IMR-90 (cell line): ENCODE results near the gene NCS1. TPM values are rescaled to one million over a fixed set of nuclear protein-coding genes. Genes with fewer than 3 reads are reported as not detected.

ENCODE experiments used
- ATAC-seq: fragments of 200-7000 bp; cut with Tn5 transposase; 2 replicates; pipeline ENCODE4 v1.9.1; 2020; ENCODE audit warnings: low read depth, mild to moderate bottlenecking, moderate library complexity
- BruUV-seq: library from RNA; stranded (reverse); fragments of 400-500 nt; replicated peaks from 2 replicates; lab custom pipeline; 2021; lab: Mats Ljungman, UMichigan
- CTCF ChIA-PET: fragments of 300-600 bp; formaldehyde crosslinking; extraction: SDS; loops from one replicate; lab custom pipeline; 2021; ENCODE audit warnings: antibody characterized with exemption; lab: Yijun Ruan, JAX
- POLR2A ChIA-PET: fragments of 300-600 bp; sonication (Branson Sonifier 250); formaldehyde crosslinking; loops from one replicate; lab custom pipeline; 2022; ENCODE audit warnings: antibody characterized with exemption; ENCODE audit not compliant: unreplicated experiment; lab: Charles Lee
- DNase-seq: peaks from one replicate; pipeline ENCODE4 v3.0.0; 2013
- H2AFZ ChIP-seq: replicated peaks from 2 replicates; pipeline ENCODE3; 2013; ENCODE audit warnings: low read length, mild to moderate bottlenecking; ENCODE audit not compliant: poor library complexity
- H2AK5ac ChIP-seq: 2 replicates; pipeline ENCODE4 v1.6.1; 2013; ENCODE audit warnings: low read depth, low read length, inconsistent platforms
- H2AK9ac ChIP-seq: replicated peaks from 2 replicates; pipeline ENCODE3; 2013; ENCODE audit warnings: mild to moderate bottlenecking, low read depth, low read length, moderate library complexity; ENCODE audit not compliant: poor library complexity
- H2BK120ac ChIP-seq: 2 replicates; pipeline ENCODE4 v1.6.1; 2013; ENCODE audit warnings: low read depth, low read length, inconsistent platforms
- H2BK15ac ChIP-seq: 3 replicates; pipeline ENCODE4 v1.6.1; 2013; ENCODE audit warnings: low read depth, low read length, inconsistent platforms
- H2BK20ac ChIP-seq: 2 replicates; pipeline ENCODE4 v1.6.1; 2013; ENCODE audit warnings: low read depth, mild to moderate bottlenecking, inconsistent platforms, low read length, moderate library complexity
- H2BK5ac ChIP-seq: 2 replicates; pipeline ENCODE4 v1.6.1; 2013; ENCODE audit warnings: mild to moderate bottlenecking, low read depth, low read length, inconsistent platforms; ENCODE audit not compliant: poor library complexity, severe bottlenecking
- H3K14ac ChIP-seq: replicated peaks from 2 replicates; pipeline ENCODE4 v1.6.1; 2013; ENCODE audit warnings: low read depth, low read length, inconsistent platforms
- H3K18ac ChIP-seq: 2 replicates; pipeline ENCODE4 v1.6.1; 2013; ENCODE audit warnings: low read depth, low read length, control low read depth
- H3K23ac ChIP-seq: 2 replicates; pipeline ENCODE4 v1.6.1; 2013; ENCODE audit warnings: low read depth, low read length, inconsistent platforms
- H3K27ac ChIP-seq: 2 replicates; pipeline ENCODE4 v1.5.1; 2013; ENCODE audit warnings: mild to moderate bottlenecking, control low read depth, low read length; ENCODE audit not compliant: insufficient read depth
- H3K27me3 ChIP-seq: 2 replicates; pipeline ENCODE4 v1.6.1; 2013; ENCODE audit warnings: low read length; ENCODE audit not compliant: control insufficient read depth, insufficient read depth
- H3K36me3 ChIP-seq: 2 replicates; pipeline ENCODE4 v1.6.1; 2013; ENCODE audit warnings: low read length, mixed read lengths; ENCODE audit not compliant: control insufficient read depth, insufficient read depth
- H3K4ac ChIP-seq: 2 replicates; pipeline ENCODE4 v1.6.1; 2013; ENCODE audit warnings: low read depth, low read length, inconsistent platforms
- H3K4me1 ChIP-seq: 2 replicates; pipeline ENCODE4 v1.6.1; 2013; ENCODE audit warnings: low read length, mixed read lengths; ENCODE audit not compliant: control insufficient read depth, insufficient read depth
- H3K4me2 ChIP-seq: 2 replicates; pipeline ENCODE4 v1.6.1; 2013; ENCODE audit warnings: low read depth, mild to moderate bottlenecking, control low read depth, low read length, moderate library complexity
- H3K4me3 ChIP-seq: 2 replicates; pipeline ENCODE4 v1.5.1; 2013; ENCODE audit warnings: low read depth, mild to moderate bottlenecking, control low read depth, low read length, moderate library complexity; ENCODE audit not compliant: insufficient read depth
- H3K56ac ChIP-seq: 2 replicates; pipeline ENCODE4 v1.6.1; 2013; ENCODE audit warnings: low read length, inconsistent platforms; ENCODE audit not compliant: insufficient read depth; ENCODE audit errors: extremely low read depth
- H3K79me1 ChIP-seq, 2 experiments: 2 replicates each; pipeline ENCODE4 v1.6.1; 2013; ENCODE audit warnings: low read length in 2 of 2, inconsistent platforms in 1 of 2, low read depth in 1 of 2
- H3K9ac ChIP-seq: 2 replicates; pipeline ENCODE4 v1.6.1; 2013; ENCODE audit warnings: low read depth, low read length, control low read depth
- H3K9me1 ChIP-seq: 2 replicates; pipeline ENCODE4 v1.6.1; 2013; ENCODE audit warnings: low read length, inconsistent platforms; ENCODE audit not compliant: insufficient read depth
- H3K9me3 ChIP-seq: 2 replicates; pipeline ENCODE4 v1.6.1; 2013; ENCODE audit warnings: low read length; ENCODE audit not compliant: control insufficient read depth, insufficient read depth
- H4K20me1 ChIP-seq: 2 replicates; pipeline ENCODE4 v1.6.1; 2013; ENCODE audit warnings: low read length, inconsistent platforms; ENCODE audit not compliant: insufficient read depth
- H4K5ac ChIP-seq: 2 replicates; pipeline ENCODE4 v1.6.1; 2013; ENCODE audit warnings: mild to moderate bottlenecking, low read depth, low read length, control low read depth
- H4K8ac ChIP-seq, 2 experiments: 2 replicates each; pipeline ENCODE4 v1.6.1; 2013; ENCODE audit warnings: low read depth in 2 of 2, low read length in 2 of 2, control low read depth in 1 of 2, inconsistent platforms in 1 of 2
- H4K91ac ChIP-seq: 2 replicates; pipeline ENCODE4 v1.6.1; 2013; ENCODE audit warnings: low read depth, low read length, inconsistent platforms; ENCODE audit not compliant: insufficient read depth
- BHLHE40 ChIP-seq: fragments of 150-350 bp; IDR thresholded peaks from 2 replicates; pipeline ENCODE4 v1.6.1; 2016; ENCODE audit warnings: mild to moderate bottlenecking, low read depth, low read length
- CEBPB ChIP-seq: IDR thresholded peaks from 2 replicates; pipeline ENCODE4 v1.6.1; 2012; ENCODE audit warnings: low read depth, low read length, improper control_type of control experiment
- CHD1 ChIP-seq: IDR thresholded peaks from 2 replicates; pipeline ENCODE4 v1.6.1; 2012; ENCODE audit warnings: low read depth, low read length, improper control_type of control experiment
- CTCF ChIP-seq: conservative IDR thresholded peaks from 2 replicates; pipeline ENCODE4 v1.5.1; 2012; ENCODE audit warnings: mild to moderate bottlenecking, low read depth, low read length, improper control_type of control experiment
- FOS ChIP-seq: fragments of 150-350 bp; IDR thresholded peaks from 2 replicates; pipeline ENCODE4 v1.6.1; 2016; ENCODE audit warnings: low read depth, low read length
- MAFK ChIP-seq: IDR thresholded peaks from 2 replicates; pipeline ENCODE4 v1.6.1; 2012; ENCODE audit warnings: low read depth, low read length, improper control_type of control experiment
- MAZ ChIP-seq: IDR thresholded peaks from 2 replicates; pipeline ENCODE4 v1.6.1; 2012; ENCODE audit warnings: low read depth, mild to moderate bottlenecking, low read length, improper control_type of control experiment, moderate library complexity, borderline replicate concordance
- MXI1 ChIP-seq: IDR thresholded peaks from 2 replicates; pipeline ENCODE4 v1.6.1; 2012; ENCODE audit warnings: low read depth, mild to moderate bottlenecking, low read length, moderate library complexity, borderline replicate concordance
- NFE2L2 ChIP-seq: fragments of 150-350 bp; IDR thresholded peaks from 2 replicates; pipeline ENCODE4 v1.6.1; 2016; ENCODE audit warnings: low read depth, mild to moderate bottlenecking, low read length
- POLR2A ChIP-seq: IDR thresholded peaks from 2 replicates; pipeline ENCODE4 v1.6.1; 2012; ENCODE audit warnings: mild to moderate bottlenecking, low read depth, low read length
- RAD21 ChIP-seq: IDR thresholded peaks from 2 replicates; pipeline ENCODE4 v1.6.1; 2012; ENCODE audit warnings: low read length, improper control_type of control experiment
- RFX5 ChIP-seq: IDR thresholded peaks from 2 replicates; pipeline ENCODE4 v1.8.0; 2012; ENCODE audit warnings: low read depth, mild to moderate bottlenecking, low read length, moderate library complexity
- SMC3 ChIP-seq: fragments of 150-350 bp; IDR thresholded peaks from 2 replicates; pipeline ENCODE4 v1.6.1; 2016; ENCODE audit warnings: low read depth, mild to moderate bottlenecking, antibody characterized with exemption, low read length, moderate library complexity
- WGBS, 2 experiments: methylation state at CpG; one replicate each; pipeline versions ENCODE4 v1.1.5 to v1.1.7; 2013; ENCODE audit warnings: missing lambda C conversion rate in 2 of 2; ENCODE audit not compliant: insufficient read length in 1 of 2; ENCODE audit errors: extremely low coverage in 2 of 2; 5-methylcytosine and 5-hydroxymethylcytosine counted together
- dilution Hi-C: fragments of 300-500 bp; cut with HindIII; formaldehyde crosslinking; loops from one replicate; pipeline ENCODE4 v1.14.3; 2018; ENCODE audit warnings: low sequenced_read_pairs; ENCODE audit not compliant: unreplicated experiment
- in situ Hi-C: fragments of 300-500 bp; cut with MboI; formaldehyde crosslinking; loops from 3 replicates; pipeline ENCODE4 v1.14.3; 2019; ENCODE audit warnings: low sequenced_read_pairs, inconsistent platforms, mixed read lengths
- intact Hi-C: fragments of 100-400 bp; cut with micrococcal nuclease; formaldehyde crosslinking; loops from 2 replicates; pipeline ENCODE4 v1.10.0; 2022
- polyA plus RNA-seq, 3 experiments: library from polyadenylated mRNA; depleted of rRNA; stranded (reverse); fragments of >200 nt; gene quantifications; 2 replicates each; pipeline ENCODE4 v1.2.3, GENCODE V29; 2012; ENCODE audit warnings: low replicate concordance in 1 of 3
- total RNA-seq: library from RNA; depleted of rRNA; stranded (reverse); fragments of >200 nt; gene quantifications from 2 replicates; pipeline ENCODE4 v1.2.3, GENCODE V29; 2012
- TF ChIP-seq, protein P1 (sequence below): fragments of 150-350 bp; IDR thresholded peaks from 2 replicates; pipeline ENCODE4 v1.6.1; 2016; ENCODE audit warnings: low read depth, mild to moderate bottlenecking, low read length, moderate library complexity, borderline replicate concordance
- TF ChIP-seq, protein P2 (sequence below): fragments of 150-350 bp; IDR thresholded peaks from 2 replicates; pipeline ENCODE4 v1.6.1; 2017; ENCODE audit warnings: mild to moderate bottlenecking, antibody characterized with exemption, low read length, low read depth

Gene NCS1
- total and polyA plus RNA-seq, 2 of the 4 experiments (the other 2 are of a cell fraction) = 41.0 to 60.5 TPM

- Histone ChIP-seq H3K4me1 (peaks cover 5% of the 10 kb centered on the region), H2AK5ac (no peak overlapping the region), H3K4me2 (no peak overlapping the region), H3K9ac (no peak overlapping the region), H2BK15ac (no peak overlapping the region), H3K56ac (no peak overlapping the region), H3K18ac (no peak overlapping the region), H3K23ac (no peak overlapping the region), H3K9me3 (no peaks in the 10 kb centered on the region), H4K91ac (no peak overlapping the region), H3K14ac (no peak overlapping the region), H4K8ac (no peak overlapping the region), H4K5ac (no peak overlapping the region), H2BK120ac (no peak overlapping the region), H3K79me1 (peaks cover 0 to 21% of the 10 kb centered on the region in 2 experiments; a peak in 2 of 4 replicates), H3K4ac (no peak overlapping the region), H2BK20ac (no peak overlapping the region), H3K27ac (no peak overlapping the region), H3K9me1 (peaks cover 9% of the 10 kb centered on the region; the same call in 1 of the 2 replicates), H3K36me3 (peaks cover 27% of the 10 kb centered on the region), H4K20me1 (peaks cover 22% of the 10 kb centered on the region; the same call in 1 of the 2 replicates), H2AFZ (no peak overlapping the region), H2AK9ac (no peak overlapping the region), H3K4me3 (no peak overlapping the region), H3K27me3 (no peaks in the 10 kb centered on the region), H2BK5ac (no peak overlapping the region)
- DNase-seq (no peak), ATAC-seq (no peak)
- dilution Hi-C loops (loop anchor here (25.0 kb wide), 1 partner anchor 121 kb away; no protein-coding TSS in a partner anchor), in situ Hi-C loops (loop anchor here (25.0 kb wide), 1 partner anchor 121 kb away; no protein-coding TSS in a partner anchor), intact Hi-C loops (loop anchor here (10.0 kb wide), 1 partner anchor 348 kb away; no protein-coding TSS in a partner anchor)
- 89% methylated on average over 5 of the region's 27 CpGs; no CpG with 5 or more reads in 1 of the 2 experiments for WGBS, 2 experiments
- POLR2A ChIA-PET = no interaction called here
- CTCF ChIA-PET = no interaction called here
- no TSS peak for BruUV-seq
- TF ChIP-seq MAZ (no peak), CTCF (no peak), RFX5 (no peak), POLR2A (no peak), MXI1 (no peak), RAD21 (no peak), CHD1 (no peak), CEBPB (no peak), NFE2L2 (no peak), FOS (no peak), SMC3 (no peak), MAFK (no peak), BHLHE40 (no peak)
- TF ChIP-seq, protein P1, sequence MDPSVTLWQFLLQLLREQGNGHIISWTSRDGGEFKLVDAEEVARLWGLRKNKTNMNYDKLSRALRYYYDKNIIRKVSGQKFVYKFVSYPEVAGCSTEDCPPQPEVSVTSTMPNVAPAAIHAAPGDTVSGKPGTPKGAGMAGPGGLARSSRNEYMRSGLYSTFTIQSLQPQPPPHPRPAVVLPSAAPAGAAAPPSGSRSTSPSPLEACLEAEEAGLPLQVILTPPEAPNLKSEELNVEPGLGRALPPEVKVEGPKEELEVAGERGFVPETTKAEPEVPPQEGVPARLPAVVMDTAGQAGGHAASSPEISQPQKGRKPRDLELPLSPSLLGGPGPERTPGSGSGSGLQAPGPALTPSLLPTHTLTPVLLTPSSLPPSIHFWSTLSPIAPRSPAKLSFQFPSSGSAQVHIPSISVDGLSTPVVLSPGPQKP = no peak
- TF ChIP-seq, protein P2, sequence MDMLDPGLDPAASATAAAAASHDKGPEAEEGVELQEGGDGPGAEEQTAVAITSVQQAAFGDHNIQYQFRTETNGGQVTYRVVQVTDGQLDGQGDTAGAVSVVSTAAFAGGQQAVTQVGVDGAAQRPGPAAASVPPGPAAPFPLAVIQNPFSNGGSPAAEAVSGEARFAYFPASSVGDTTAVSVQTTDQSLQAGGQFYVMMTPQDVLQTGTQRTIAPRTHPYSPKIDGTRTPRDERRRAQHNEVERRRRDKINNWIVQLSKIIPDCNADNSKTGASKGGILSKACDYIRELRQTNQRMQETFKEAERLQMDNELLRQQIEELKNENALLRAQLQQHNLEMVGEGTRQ = no peak
Measured at GRCh38 chr9:130232899-130233586, 60.8 kb downstream of the NCS1 start.
